HepG2 (cell line): Measurements from ENCODE around the gene PTPRQ. TPM values are rescaled to one million over a fixed set of nuclear protein-coding genes. Genes with fewer than 3 reads are reported as not detected.

Source experiments
- ATAC-seq: fragments of 200-7000 bp; cut with Tn5 transposase; 3 replicates; pipeline ENCODE4 v1.9.1; 2020; ENCODE audit warnings: mild to moderate bottlenecking, moderate library complexity
- BruUV-seq: library from RNA; stranded (reverse); fragments of 400-500 nt; replicated peaks from 2 replicates; lab custom pipeline; 2021; lab: Mats Ljungman, UMichigan
- CTCF ChIA-PET: fragments of 300-600 bp; formaldehyde crosslinking; extraction: SDS; loops from one replicate; lab custom pipeline; 2021; ENCODE audit warnings: low total read pairs, inconsistent platforms, low intra/inter-chr PET ratio; lab: Yijun Ruan, JAX
- POLR2A ChIA-PET: fragments of 350-600 bp; sonication (Branson Sonifier 250); formaldehyde crosslinking; loops from one replicate; lab custom pipeline; 2020; ENCODE audit warnings: antibody characterized with exemption, inconsistent platforms; lab: Yijun Ruan, JAX
- DNase-seq: peaks from one replicate; pipeline ENCODE4 v3.0.0-alpha.2; 2015; ENCODE audit warnings: low spot score
- FAIRE-seq: peaks from 3 replicates; lab custom pipeline; 2011; peaks lifted over from hg19 to GRCh38; lab: Jason Lieb, UNC
- H2AFZ ChIP-seq: one replicate; pipeline ENCODE4 v1.6.1; 2011; ENCODE audit warnings: low read length, inconsistent platforms
- H3K27ac ChIP-seq: fragments of 300-600 bp; 3 replicates; pipeline ENCODE4 v1.8.0; 2011; ENCODE audit warnings: mixed run types, mild to moderate bottlenecking, mixed read lengths, low read length, inconsistent platforms; ENCODE audit not compliant: insufficient read depth; ENCODE audit errors: extremely low read length
- H3K27me3 ChIP-seq, 2 experiments: fragments of 200-600 bp in 1 of 2; 2 replicates in 1 of 2; 3 replicates in 1 of 2; pipeline versions ENCODE4 v1.6.0 to v1.8.0; 2011; ENCODE audit warnings: low read length in 2 of 2, mild to moderate bottlenecking in 2 of 2, moderate library complexity in 2 of 2, inconsistent platforms in 1 of 2; ENCODE audit not compliant: insufficient read depth in 2 of 2, control insufficient read depth in 1 of 2
- H3K36me3 ChIP-seq, 2 experiments: fragments of 200-600 bp in 1 of 2; replicated peaks in 1 of 2; 2 replicates in 1 of 2; 3 replicates in 1 of 2; pipeline versions ENCODE4 v1.5.1 to v1.8.0; 2011; ENCODE audit warnings: low read length in 2 of 2, inconsistent platforms in 1 of 2; ENCODE audit not compliant: insufficient read depth in 2 of 2, control insufficient read depth in 1 of 2
- H3K4me1 ChIP-seq: 2 replicates; pipeline ENCODE4 v1.5.1; 2012; ENCODE audit warnings: low read length, inconsistent platforms; ENCODE audit not compliant: insufficient read depth
- H3K4me2 ChIP-seq: 2 replicates; pipeline ENCODE4 v1.6.0; 2011; ENCODE audit warnings: low read depth, low read length, inconsistent platforms
- H3K4me3 ChIP-seq, 3 experiments: fragments of 200-600 bp in 1 of 3; sonication (generic), shearing (Covaris generic) in 1 of 3; replicated peaks in 1 of 3; 2 replicates each; pipeline ENCODE4 v1.5.1; 2011 to 2016; ENCODE audit warnings: low read length in 3 of 3, inconsistent platforms in 2 of 3, low read depth in 2 of 3, mild to moderate bottlenecking in 2 of 3, control low read depth in 1 of 3, mixed read lengths in 1 of 3; ENCODE audit not compliant: insufficient read depth in 1 of 3
- H3K79me2 ChIP-seq: one replicate; pipeline ENCODE4 v1.6.1; 2011; ENCODE audit warnings: low read length, inconsistent platforms; ENCODE audit not compliant: insufficient read depth
- H3K9ac ChIP-seq: 2 replicates; pipeline ENCODE4 v1.6.0; 2011; ENCODE audit warnings: mild to moderate bottlenecking, low read depth, low read length, inconsistent platforms; ENCODE audit not compliant: insufficient read depth
- H3K9me3 ChIP-seq: 2 replicates; pipeline ENCODE4 v1.5.1; 2012; ENCODE audit warnings: mild to moderate bottlenecking, low read length
- H4K20me1 ChIP-seq: 2 replicates; pipeline ENCODE4 v1.6.0; 2011; ENCODE audit warnings: inconsistent platforms, mild to moderate bottlenecking, low read length, moderate library complexity; ENCODE audit not compliant: insufficient read depth
- ARHGAP35 ChIP-seq: sonication (generic); formaldehyde crosslinking; IDR thresholded peaks from 2 replicates; pipeline ENCODE4 v1.9.0; 2022; ENCODE audit warnings: mild to moderate bottlenecking, inconsistent platforms, moderate library complexity, missing genetic modification reagents, borderline replicate concordance
- ARNTL ChIP-seq: sonication (generic); formaldehyde crosslinking; IDR thresholded peaks from 2 replicates; pipeline ENCODE4 v1.4.0; 2020; ENCODE audit warnings: mild to moderate bottlenecking, missing genetic modification reagents
- CBX2 ChIP-seq, 2 experiments: fragments of 200-600 bp in 1 of 2; sonication (generic); formaldehyde crosslinking in 1 of 2; IDR thresholded peaks; 2 replicates each; pipeline versions ENCODE4 v1.7.0 to v1.8.1; 2018 to 2022; ENCODE audit warnings: low read depth in 2 of 2, low read length in 1 of 2, mild to moderate bottlenecking in 1 of 2, missing genetic modification reagents in 1 of 2
- FLYWCH1 ChIP-seq: sonication (generic); formaldehyde crosslinking; IDR thresholded peaks from 2 replicates; pipeline ENCODE4 v1.8.1; 2023; ENCODE audit warnings: mild to moderate bottlenecking, missing genetic modification reagents
- KDM5A ChIP-seq: fragments of 200-600 bp; sonication (generic); IDR thresholded peaks from 2 replicates; pipeline ENCODE4 v1.7.0; 2018; ENCODE audit warnings: antibody characterized with exemption, mild to moderate bottlenecking, low read length, borderline replicate concordance
- KLF15 ChIP-seq: sonication (generic); formaldehyde crosslinking; IDR thresholded peaks from 2 replicates; pipeline ENCODE4 v1.8.1; 2023; ENCODE audit warnings: borderline replicate concordance, mild to moderate bottlenecking, inconsistent platforms, missing genetic modification reagents, mixed read lengths
- NR2F2 ChIP-seq: IDR thresholded peaks from 2 replicates; pipeline ENCODE4 v1.6.1; 2012; ENCODE audit warnings: low read depth, inconsistent platforms, borderline replicate concordance
- PATZ1 ChIP-seq: sonication (generic); formaldehyde crosslinking; IDR thresholded peaks from 2 replicates; pipeline ENCODE4 v1.4.0; 2020; ENCODE audit warnings: missing genetic modification reagents
- SIN3A ChIP-seq: IDR thresholded peaks from 2 replicates; pipeline ENCODE4 v1.6.1; 2011; ENCODE audit warnings: low read depth, mild to moderate bottlenecking, control low read depth, low read length, borderline replicate concordance
- STAT5B ChIP-seq: sonication (generic); formaldehyde crosslinking; IDR thresholded peaks from 2 replicates; pipeline ENCODE4 v1.4.0; 2020; ENCODE audit warnings: missing genetic modification reagents
- TBP ChIP-seq: sonication (generic); formaldehyde crosslinking; IDR thresholded peaks from 2 replicates; pipeline ENCODE4 v1.5.0; 2020; ENCODE audit warnings: missing genetic modification reagents
- TMF1 ChIP-seq: sonication (generic); formaldehyde crosslinking; IDR thresholded peaks from 2 replicates; pipeline ENCODE4 v1.8.1; 2022; ENCODE audit warnings: low read depth, missing genetic modification reagents
- ZFP36L1 ChIP-seq: sonication (generic); formaldehyde crosslinking; IDR thresholded peaks from 2 replicates; pipeline ENCODE4 v1.8.0; 2022; ENCODE audit warnings: mild to moderate bottlenecking, missing genetic modification reagents, moderate library complexity
- ZNF280B ChIP-seq: sonication (generic); formaldehyde crosslinking; IDR thresholded peaks from 2 replicates; pipeline ENCODE4 v1.5.0; 2020; ENCODE audit warnings: missing genetic modification reagents, mild to moderate bottlenecking, borderline replicate concordance
- ZNF644 ChIP-seq: IDR thresholded peaks from 2 replicates; pipeline ENCODE4 v1.6.1; 2016; ENCODE audit warnings: low read depth
- WGBS: methylation state at CpG from one replicate; pipeline ENCODE4 v1.1.6; 2017; ENCODE audit warnings: low lambda C conversion rate; 5-methylcytosine and 5-hydroxymethylcytosine counted together
- in situ Hi-C: cut with HindIII; loops from 2 replicates; pipeline ENCODE4 v1.10.0; 2017; ENCODE audit warnings: low pct_unique_long_range_greater_than_20kb; ENCODE audit not compliant: extremely low pct_ligation_motif_present
- intact Hi-C: fragments of 100-400 bp; cut with micrococcal nuclease; formaldehyde crosslinking; loops from one replicate; pipeline ENCODE4 v1.10.0; 2022; ENCODE audit not compliant: unreplicated experiment
- polyA plus RNA-seq, 8 experiments: library from polyadenylated mRNA; depleted of rRNA in 3 of 8; stranded (reverse) in 7 of 8; unstranded in 1 of 8; fragments of >200 nt; fragmentation: Illumina TruSeq in 4 of 8; extraction: Trizol in 4 of 8; gene quantifications; 2 replicates each; pipeline versions ENCODE4 v1.2.1 to v1.2.3, GENCODE V29; 2011 to 2016; ENCODE audit warnings: low read depth in 4 of 8, missing spikeins in 1 of 8, mixed read lengths in 1 of 8; ENCODE audit not compliant: insufficient read depth in 1 of 8
- total RNA-seq, 5 experiments: library from RNA; depleted of rRNA; stranded (reverse); fragments of >200 nt; fragmentation: Illumina TruSeq; extraction: Trizol; gene quantifications; 2 replicates each; pipeline ENCODE4 v1.2.3, GENCODE V29; 2016; ENCODE audit warnings: low read depth in 1 of 5

Gene PTPRQ
- total and polyA plus RNA-seq, 2 of the 13 experiments (the other 11 are each of a cell fraction or from before 2014, with no cell fraction given) = not detected

- Histone ChIP-seq H3K9ac (no peak overlapping the region), H3K79me2 (no peaks in the 10 kb centered on the region), H3K9me3 (no peaks in the 10 kb centered on the region), H3K36me3 (no peaks in the 10 kb centered on the region), H4K20me1 (no peaks in the 10 kb centered on the region), H3K4me2 (no peak overlapping the region), H3K4me3 (no peak overlapping the region), H3K27ac (no peak overlapping the region), H3K4me1 (no peaks in the 10 kb centered on the region), H3K27me3 (no peaks in the 10 kb centered on the region), H2AFZ (no peak overlapping the region)
- ChIA-PET CTCF (no interaction called here), POLR2A (no interaction called here)
- DNase-seq (no peak), ATAC-seq (no peak), FAIRE-seq (no peak)
- no TSS peak for BruUV-seq
- intact Hi-C loops (no loop called here), in situ Hi-C loops (no loop called here)
- 0% methylated on average over 2 of the region's 2 CpGs for WGBS
- TF ChIP-seq FLYWCH1 (CRISPR knock-in tag) (no peak), ZNF280B (CRISPR knock-in tag) (no peak), SIN3A (no peak), NR2F2 (no peak), STAT5B (no peak), TBP (CRISPR knock-in tag) (no peak), ARNTL (CRISPR knock-in tag) (no peak), ZNF644 (CRISPR knock-in tag) (no peak), KLF15 (CRISPR knock-in tag) (no peak), ZFP36L1 (CRISPR knock-in tag) (no peak), CBX2 (IDR thresholded peaks at IDR 0.05; ENCODE audit: low read depth, low read length) (no peak), CBX2 (CRISPR knock-in tag; IDR thresholded peaks at IDR 0.05; ENCODE audit: low read depth) (no peak), TMF1 (CRISPR knock-in tag) (no peak), PATZ1 (CRISPR knock-in tag) (no peak), ARHGAP35 (CRISPR knock-in tag) (no peak), KDM5A (no peak)
These were observed 199.9 kb downstream of the PTPRQ start for GRCh38 chr12:80643961-80644360.
